Middle frontal gyrus (tissue), 1 donor: ENCODE results near the gene ZBTB33.

Source experiments
- DNase-seq: peaks from one replicate; pipeline ENCODE4 v3.0.0-alpha.2; 2015; ENCODE audit warnings: low spot score; ENCODE audit errors: extremely low spot score

ZBTB33 gene

DNA sequence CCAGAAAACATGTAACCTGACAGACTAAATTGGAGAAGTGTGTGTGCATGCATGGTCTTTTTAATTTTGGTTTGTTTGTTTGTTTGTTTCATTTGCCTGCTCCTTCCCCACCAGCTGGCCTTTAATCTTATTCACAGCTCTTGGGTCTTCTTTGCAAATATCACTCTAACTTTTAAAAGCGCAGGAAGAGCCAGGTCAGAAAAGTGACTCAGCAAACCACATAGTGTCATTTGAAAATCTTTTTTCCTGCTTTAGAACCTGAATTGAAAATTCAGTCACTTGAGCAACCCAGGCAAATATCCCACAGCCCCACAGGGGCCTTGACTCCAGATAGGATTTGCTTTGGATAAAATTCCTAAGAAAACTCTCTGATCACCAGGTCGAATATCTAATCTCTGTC lies 56.0 kb downstream of the ZBTB33 start:
- DNase-seq: no peak
